GM04504 (cell line): ENCODE results near the gene SIRT1.
"Not testable (repeated sequence)": the region's sequence is repeated elsewhere in the genome, so short reads cannot be mapped to it uniquely, and the experiment has no call there.

Experiments used
- DNase-seq: peaks from one replicate; pipeline ENCODE4 v3.0.0-alpha.2; 2012; ENCODE audit warnings: low read depth

The SIRT1 gene

DNA sequence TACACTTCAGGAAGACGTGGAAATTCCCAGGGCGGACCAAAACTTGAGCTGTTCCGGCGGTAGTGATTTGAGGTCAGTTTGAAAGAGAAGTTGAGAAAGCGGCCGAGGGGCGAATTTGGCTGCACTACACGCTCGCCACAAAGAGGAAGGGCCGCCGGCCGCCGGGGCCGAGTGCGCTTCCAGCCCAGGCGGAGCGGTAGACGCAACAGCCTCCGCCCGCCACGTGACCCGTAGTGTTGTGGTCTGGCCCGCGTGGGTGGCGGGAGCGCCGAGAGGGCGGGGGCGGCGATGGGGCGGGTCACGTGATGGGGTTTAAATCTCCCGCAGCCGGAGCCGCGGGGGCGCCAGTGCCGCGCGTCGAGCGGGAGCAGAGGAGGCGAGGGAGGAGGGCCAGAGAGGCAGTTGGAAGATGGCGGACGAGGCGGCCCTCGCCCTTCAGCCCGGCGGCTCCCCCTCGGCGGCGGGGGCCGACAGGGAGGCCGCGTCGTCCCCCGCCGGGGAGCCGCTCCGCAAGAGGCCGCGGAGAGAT, at the start of gene SIRT1:
Gene SIRT1, plus strand, starts transcription at position 344 of the 529 bp plus-strand sequence. Its CDS starts 66 bp downstream, at position 410.
- peak; percentile 86 for DNase-seq

DNA sequence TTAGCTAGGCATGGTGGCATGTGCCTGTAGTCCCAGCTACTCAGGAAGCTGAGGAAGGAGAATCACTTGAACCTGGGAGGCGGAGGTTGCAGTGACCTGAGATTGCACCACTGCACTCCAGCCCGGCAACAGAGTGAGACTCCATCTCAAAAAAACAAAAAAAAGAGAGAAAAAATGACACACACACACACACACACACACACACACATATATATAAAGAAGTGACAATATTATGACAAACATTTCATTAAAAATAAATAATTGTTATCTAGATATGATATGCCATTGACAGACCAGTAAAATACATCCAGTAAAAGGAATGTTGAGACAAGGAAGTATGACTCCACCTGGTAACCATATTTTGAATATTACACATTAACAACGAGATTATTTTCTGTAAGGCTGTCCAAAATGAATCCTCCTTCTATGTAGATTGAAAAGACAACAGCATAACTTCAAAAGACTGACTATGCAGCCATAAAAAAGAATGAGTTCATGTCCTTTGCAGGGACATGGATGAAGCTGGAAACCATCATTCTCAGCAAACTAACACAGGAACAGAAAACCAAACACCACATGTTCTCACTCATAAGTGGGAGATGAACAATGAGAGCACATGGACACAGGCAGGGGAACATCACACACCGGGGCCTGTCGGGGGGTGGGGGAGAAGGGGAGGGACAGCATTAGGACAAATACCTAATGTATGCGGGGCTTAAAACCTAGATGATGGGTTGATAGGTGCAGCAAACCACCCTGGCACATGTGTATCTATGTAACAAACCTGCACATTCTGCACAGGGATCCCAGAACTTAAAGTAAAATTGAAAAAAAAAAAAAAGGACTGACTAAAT, 48.7 kb upstream of the SIRT1 start:
- DNase-seq: not testable (repeated sequence)

DNA sequence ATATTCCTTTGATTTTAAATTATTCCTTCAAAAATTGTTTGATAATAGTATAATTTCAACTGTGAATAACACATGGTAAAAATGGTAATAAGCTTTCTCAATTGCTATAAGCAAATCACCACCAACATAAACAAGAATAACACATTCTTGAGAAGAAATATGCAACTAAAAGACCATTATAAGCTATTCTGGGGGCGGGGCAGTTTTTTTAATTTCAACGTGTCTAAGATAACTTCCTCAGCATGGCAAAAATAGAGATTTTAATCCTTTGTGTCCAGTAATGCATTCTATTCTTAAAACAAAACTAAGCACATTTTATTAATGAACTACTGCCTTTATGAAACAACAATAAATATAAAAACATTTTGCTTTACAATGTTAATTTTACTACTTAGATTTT, 48.0 kb upstream of the SIRT1 start:
- no peak for DNase-seq

DNA sequence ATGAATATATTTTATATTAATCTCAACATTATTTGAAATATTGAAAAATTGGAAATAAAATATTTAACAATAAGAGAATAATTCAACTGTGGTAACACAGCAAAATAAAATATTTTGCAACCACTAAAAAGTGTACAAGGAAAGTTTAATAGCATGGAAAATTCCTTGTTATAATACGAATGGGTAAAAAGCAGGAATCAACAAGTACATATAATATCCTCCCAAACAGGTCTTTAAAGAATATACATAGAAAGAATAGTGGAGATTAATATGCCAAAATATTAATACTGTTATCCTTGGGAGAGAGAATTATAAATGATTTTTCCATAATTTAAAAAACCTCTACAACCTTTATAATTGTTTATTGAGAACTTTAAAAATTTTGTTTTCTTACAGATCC, 47.5 kb upstream of the SIRT1 start:
- DNase-seq: no peak

DNA sequence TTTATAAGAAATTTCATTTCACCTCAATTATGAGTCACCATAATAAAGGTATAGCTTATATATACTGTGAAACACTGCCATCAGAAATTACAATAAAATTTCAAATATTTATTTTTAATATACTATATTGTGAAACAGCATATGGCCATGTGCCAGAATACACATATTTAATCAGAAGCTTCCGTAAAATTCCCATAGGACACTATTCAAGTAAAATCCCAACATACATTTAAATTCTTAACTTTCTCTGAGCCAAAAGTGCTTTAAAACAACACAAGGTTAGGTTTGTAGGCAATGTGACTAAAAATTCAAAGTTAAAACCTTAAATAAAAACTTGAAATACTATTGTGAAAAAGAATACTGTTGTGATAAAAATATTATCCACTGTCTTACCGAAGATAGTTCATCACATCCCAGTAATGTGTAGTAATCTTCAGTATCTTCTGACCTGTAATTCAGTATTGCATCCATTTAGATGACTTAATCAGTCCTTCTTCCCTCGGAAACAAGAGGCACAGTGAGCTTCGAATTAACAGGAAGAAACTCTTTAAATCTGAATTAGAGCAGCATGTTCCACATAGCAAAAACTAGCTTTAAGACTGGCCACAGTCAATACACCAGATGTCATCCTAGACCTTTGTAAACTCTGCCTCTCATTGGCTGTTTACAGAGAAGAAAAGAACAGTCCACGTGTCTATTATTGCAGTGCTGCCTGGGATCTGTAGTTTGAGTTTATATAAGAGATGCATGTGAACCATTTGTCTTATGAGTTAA, 46.7 kb upstream of the SIRT1 start, which contains the start of gene DNAJC12:
Gene DNAJC12, minus strand, starts transcription at position 648 of the 774 bp plus-strand sequence. Its CDS starts 177 bp downstream, at position 471.
- no peak for DNase-seq

DNA sequence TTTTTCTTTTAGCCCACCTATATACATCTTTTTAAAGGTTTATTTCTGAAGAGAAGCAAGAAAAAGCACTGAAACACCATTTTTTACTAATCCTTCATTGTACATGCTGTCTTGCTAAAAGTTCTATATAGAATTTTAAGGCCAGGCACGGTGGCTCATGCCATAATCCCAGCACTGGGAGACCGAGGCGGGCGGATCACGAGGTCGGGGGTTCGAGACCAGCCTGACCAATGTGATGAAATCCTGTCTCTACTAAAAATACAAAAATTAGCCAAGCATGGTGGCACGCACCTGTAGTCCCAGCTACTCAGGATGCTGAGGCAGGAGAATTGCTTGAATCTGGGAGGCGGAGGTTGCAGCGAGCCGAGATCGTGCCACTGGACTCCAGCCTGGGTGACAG, 44.9 kb upstream of the SIRT1 start:
- DNase-seq: not testable (repeated sequence)

DNA sequence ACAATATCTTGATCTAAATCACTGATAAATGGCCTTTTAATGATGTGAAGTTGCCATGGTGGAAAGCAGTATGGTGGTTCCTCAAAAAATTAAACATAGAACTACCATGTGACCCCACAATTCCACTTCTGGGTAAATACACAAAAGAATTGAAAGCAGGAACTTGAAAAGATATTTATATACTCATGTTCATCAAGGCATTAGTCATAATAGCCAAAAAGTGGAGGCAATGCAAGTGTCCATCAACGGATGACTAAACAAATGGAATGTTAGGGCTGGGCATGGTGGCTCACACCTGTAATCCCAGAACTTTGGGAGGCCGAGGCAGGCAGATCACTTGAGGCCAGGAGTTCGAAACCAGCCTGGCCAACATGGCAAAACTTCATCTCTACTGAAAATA, 44.5 kb upstream of the SIRT1 start:
- DNase-seq: no peak

DNA sequence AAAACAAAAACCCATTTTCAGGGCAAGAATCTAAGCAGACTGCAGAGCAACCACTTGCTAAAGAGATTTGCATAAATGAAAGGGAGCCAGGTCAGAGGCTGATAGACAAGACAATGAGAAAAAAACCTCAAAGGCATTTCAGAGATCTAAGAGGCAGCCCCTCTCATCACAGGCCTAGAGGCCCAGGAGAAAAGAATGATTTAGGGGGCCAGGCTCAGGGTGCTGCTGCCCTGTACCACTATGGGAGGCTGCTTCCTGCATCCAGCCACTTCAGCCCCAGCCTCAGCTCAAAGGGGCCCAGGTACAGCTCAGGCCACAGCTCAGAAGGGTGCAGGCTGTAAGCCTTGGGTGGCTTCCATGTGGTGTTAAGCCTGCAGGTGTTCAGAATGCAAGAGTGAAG, 42.7 kb upstream of the SIRT1 start:
- DNase-seq: no peak

DNA sequence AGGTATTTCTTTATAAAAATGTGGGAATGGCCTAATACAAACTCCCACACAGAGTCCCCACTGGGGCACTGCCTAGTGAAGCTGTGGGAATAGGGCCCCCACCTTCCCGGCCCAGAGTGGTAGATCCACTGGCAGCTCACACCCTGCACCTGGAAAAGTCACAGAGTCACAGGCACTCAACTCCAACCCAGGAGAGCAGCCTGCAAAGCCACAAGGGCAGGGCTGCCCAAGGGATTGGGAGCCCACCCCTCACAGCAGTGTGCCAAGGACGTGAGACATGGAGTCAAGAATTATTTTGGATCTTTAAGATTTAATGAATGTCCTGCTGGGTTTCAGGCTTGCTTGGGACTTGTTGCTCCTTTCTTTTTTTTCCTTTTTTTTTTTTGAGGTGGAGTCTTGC, 41.2 kb upstream of the SIRT1 start:
- DNase-seq: no peak

DNA sequence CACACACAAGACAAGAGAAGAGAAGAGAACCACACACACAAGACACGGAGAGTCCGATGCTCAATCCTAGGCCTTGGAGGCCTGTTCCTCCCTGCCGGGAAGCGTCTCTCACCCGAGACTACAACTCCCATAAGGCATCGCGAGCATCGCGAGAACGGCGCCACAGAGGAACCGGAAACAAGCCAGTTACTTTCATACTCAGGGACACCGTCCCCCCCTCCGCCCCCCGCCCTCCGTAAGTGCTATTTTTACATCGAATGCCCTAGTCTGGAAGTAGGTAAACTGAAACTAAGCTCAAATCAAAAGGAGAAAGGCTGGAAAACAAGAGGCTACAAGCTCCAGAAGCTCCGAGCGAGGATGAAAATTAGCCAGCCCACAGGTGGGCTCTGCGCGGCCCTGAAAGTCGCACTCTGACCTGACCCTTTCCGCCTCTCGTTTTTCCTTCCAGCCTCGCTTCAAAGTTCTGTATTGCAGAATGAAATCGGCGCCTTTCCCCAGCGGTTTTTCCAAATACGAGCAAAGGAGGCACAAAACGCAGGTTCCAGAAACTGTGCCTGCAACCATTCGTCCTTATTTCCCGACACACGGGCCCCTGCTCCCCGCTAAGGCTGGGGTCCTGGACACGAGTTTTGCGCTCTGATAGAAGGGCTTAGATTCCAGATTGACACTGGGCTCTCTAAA, 35.0 kb upstream of the SIRT1 start:
- peak; percentile 84 for DNase-seq

DNA sequence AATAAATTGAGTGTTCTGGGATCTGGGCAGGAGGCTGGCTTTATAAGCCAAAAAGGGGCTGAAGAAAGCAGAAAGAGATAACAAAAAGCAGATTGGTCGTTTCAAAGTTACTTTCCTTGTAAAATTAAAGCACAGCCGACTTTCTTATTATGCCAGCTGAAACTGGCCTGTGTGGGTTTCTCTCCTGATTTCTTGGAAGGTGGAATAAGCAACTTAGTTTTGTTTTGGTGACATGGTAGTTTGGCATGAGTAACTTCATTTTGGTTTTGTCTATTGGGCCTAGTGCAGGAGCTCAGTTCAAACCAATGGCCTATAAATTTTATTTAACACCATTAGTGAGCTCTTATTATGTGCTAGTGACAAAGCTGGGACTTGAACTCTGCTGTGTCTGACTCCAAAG, 33.3 kb upstream of the SIRT1 start:
- no peak for DNase-seq

DNA sequence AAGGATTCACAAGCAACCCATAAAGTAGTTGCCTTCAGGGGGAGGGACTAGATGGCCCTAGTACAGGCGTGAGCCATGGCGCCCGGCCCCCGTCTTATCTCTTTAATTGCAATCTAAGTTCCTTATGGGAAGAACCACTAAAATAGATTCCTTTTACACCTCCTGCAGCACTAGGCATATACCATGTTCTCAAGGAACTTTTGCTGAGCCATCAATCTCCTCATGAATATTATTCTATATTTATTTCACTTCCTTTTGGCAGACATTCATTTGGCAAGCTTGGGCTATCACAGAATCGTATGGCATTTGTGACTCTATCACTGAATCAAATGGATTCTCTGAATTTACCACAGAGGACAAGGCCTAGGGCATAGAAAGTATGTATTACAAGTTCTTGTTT, 31.7 kb upstream of the SIRT1 start:
- no peak for DNase-seq

DNA sequence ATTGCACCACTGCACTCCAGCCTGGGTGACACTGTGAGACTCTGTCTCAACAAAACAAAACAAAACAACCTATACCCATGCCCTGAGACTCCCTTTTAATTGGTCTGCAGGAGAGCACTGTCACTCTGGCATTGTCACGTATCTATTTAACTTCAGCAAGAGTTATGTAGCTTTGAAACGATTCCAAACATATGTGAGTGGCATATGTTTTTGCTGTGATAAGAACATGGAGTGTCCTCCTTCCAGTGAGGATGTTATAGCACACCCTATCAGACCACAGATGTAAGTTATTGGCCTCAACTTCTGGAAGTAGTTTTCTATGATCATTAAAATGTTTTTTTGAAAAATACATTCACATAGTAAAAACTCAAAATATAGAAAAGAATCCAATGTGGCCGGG, 30.9 kb upstream of the SIRT1 start:
- no peak for DNase-seq

DNA sequence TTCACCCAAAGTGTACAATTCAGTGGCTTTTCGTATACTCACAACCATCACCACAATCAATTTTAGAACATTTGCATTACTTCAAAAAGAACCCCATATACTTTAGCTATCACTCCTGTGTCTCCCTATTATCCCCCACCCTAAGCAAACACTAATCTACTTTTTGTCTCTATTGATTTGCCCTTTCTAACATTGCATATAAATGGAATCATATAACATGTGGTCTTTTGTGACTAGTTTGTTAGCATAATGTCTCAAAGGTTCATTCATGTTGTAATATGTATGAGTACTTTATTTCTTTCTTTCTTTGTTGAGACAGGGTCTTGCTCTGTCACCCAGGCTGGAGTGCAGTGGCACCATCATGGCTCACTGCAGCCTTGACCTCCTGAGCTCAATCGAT, 25.5 kb upstream of the SIRT1 start:
- no peak for DNase-seq

DNA sequence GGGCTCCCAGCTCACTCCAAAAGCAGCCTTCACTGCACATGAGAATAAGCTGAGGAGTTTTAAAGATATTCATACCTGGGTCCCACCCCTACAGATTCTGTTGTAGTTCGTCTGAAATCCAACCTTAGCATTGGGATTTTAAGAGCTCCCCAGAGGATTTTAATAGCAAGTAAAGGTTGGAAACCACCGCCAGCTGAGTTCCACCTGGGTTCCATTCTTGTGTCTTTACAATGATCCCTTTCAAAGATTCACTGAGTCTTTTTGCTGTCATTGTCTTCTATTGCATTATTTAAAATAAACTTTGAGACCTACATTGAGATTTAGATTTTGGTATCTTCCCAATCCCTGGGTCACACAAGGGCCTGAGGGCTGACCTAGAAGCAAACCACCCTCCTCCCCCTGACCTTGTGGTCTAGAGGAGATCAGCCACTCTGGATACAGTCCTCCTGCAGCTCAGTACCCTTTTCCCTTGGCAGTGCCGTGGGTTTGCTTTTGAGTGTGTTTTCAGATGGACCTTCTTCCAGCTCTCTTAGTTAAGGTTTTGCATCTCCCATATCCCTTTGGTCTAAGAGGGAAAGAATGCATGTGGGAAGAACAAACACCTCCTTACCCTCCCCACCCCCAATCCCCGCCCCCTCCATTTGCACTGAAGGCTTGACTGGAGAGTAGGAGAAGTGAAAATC, 22.6 kb upstream of the SIRT1 start:
- no peak for DNase-seq

DNA sequence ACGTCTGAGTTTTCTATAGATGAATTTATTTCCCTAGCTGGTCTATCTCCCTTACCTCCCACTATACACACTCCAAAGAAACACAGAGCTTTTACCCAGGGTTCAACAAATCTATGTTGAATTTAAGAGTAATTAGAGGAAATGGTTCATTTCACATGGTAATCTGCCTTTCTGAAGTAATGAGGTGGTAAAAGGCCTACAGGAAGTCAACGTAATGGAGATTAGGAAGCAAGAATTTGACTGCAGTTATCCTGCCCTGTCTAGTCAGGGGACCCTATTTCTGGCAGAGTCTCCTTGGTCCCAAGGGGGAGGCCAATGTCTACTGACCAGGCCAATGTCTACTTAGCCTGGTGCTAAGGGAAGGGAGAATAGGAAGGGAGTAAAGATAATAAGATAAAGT, 21.4 kb upstream of the SIRT1 start:
- no peak for DNase-seq

DNA sequence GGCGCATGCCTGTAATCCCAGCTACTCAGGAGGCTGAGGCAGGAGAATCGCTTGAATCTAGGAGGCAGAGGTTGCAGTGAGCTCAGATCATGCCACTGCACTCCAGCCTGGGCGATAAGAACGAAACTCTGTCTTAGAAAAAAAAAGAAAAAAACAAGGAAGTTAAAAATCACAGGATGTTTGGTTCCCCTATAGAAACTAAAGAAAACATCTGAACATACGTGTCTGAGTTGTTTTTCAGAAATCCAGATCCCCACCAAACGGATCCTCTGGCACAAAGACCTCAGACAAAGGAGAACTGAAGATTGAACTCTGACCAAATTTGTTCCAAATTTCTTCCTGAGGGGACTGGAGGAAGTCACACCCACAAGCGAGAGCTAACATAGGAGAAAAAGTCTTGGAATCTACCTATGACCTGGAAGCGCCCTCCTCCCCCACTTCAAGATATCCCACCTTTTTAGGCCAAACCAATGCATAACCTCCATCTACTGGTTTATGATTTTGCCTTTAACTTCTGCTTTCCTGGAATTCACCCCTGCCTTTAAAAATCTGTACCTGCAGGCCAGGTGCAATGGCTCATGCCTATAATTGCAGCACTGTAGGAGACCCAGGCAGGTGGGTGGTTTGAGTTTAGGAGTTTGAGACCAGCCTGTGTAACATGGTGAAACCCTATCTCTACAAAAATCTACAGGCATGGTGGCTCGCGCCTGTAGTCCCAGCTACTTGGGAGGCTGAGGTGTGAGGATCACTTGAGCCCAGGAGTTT, 19.7 kb upstream of the SIRT1 start:
- no peak for DNase-seq

DNA sequence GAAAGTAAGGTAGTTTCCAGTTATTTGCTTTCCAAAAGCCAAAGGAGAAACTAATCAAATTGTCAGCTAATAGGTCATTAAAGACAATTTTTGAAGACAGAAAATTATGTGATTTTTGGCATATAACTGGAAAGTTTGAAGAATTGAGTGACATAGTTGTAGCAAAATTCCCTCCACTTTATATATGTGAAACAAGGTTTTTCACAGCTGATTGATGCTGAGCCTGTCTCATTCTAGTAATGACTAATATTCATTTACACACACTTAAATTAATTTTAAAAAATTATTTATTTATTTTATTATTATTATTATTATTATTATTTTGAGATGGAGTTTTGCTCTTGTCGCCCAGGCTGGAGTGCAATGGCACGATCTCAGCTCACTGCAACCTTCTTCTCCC, 16.3 kb upstream of the SIRT1 start:
- no peak for DNase-seq

DNA sequence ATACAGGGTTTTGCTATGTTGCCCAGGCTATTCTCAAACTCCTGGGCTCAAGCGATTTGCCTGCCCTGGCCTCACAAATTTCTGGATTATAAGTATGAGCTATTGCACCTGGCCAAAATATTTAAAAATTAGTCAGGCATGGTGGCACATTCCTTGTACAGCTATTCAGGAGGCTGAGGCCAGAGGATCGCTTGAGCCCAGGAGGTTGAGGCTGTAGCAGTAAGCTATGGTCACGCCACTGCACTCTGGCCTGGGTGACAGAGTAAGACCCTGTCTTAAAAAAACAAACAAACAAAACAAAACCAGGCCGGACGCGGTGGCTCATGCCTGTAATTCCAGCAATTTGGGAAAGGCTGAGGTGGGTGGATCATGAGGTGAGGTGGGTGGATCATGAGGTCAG, 14.5 kb upstream of the SIRT1 start:
- no peak for DNase-seq

DNA sequence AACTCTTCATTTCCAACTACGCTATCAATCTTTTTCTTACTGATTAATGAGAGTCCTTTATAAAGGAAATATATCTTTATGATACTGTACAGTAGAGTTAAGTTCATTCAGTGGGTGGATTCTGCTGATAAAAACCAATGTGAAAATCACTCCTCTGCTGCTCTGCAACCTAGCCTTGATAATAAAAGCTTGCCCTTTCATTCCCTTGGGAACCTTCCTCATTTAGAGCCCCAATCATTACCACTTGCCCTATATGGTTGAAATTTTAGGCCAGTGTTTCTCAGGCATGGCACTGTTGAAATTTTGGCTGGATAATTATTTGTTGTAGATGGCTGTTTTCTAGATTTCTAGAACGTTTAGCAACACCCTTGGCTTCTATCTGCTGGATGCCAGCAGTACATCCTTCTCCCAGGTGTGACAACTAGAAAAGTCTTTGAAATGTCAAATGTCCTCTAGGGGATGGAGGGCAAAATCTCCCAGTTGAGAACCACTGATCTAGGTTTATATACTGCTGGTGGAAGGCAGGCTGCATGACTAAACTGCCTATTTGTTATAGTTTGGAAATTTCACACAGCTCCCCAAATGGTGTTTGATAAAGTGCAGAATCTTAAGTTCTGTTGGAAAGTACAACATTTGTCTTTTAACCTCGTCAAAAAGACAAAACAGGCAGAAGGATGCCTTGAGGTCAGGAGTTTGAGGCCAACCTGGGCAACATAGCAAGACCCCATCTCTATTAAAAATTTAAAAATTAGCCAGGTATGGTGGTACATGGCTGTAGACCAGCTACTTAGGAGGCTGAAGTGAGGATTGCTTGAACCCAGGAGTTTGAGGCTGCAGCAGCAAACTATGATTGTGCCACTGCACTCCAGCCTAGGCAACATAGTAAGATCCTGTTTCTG, 8.9 kb upstream of the SIRT1 start:
- no peak for DNase-seq
